DOHH2 (cell line): Measurements from ENCODE around the gene KDM4D.

Source experiments
- H3F3A ChIP-seq: fragments of 200-600 bp; sonication (generic), shearing (Covaris generic); 2 replicates; pipeline ENCODE4 v1.6.0; 2016; ENCODE audit warnings: antibody characterized with exemption, mild to moderate bottlenecking; ENCODE audit not compliant: control insufficient read depth, insufficient read depth
- H3K27ac ChIP-seq: fragments of 200-600 bp; sonication (generic); 2 replicates; pipeline ENCODE4 v1.5.1; 2014; ENCODE audit warnings: low read depth, mild to moderate bottlenecking, low read length, moderate library complexity
- H3K27me3 ChIP-seq: fragments of 200-600 bp; sonication (generic); 2 replicates; pipeline ENCODE4 v1.6.1; 2014; ENCODE audit warnings: mild to moderate bottlenecking, low read length, mixed read lengths; ENCODE audit not compliant: control insufficient read depth
- H3K36me3 ChIP-seq: fragments of 200-600 bp; sonication (generic); 2 replicates; pipeline ENCODE4 v1.6.1; 2014; ENCODE audit warnings: mild to moderate bottlenecking, low read length, moderate library complexity, mixed read lengths; ENCODE audit not compliant: control insufficient read depth
- H3K4me1 ChIP-seq: fragments of 200-600 bp; sonication (generic); 2 replicates; pipeline ENCODE4 v1.6.1; 2014; ENCODE audit warnings: mild to moderate bottlenecking, low read length, mixed read lengths; ENCODE audit not compliant: control insufficient read depth
- H3K4me2 ChIP-seq: fragments of 200-600 bp; sonication (generic); 2 replicates; pipeline ENCODE4 v1.6.0; 2014; ENCODE audit warnings: mild to moderate bottlenecking, low read length, moderate library complexity
- H3K4me3 ChIP-seq: fragments of 200-600 bp; sonication (generic); 2 replicates; pipeline ENCODE4 v1.5.1; 2014; ENCODE audit warnings: mild to moderate bottlenecking, low read length, mixed read lengths
- H3K79me2 ChIP-seq: fragments of 200-600 bp; sonication (generic); 2 replicates; pipeline ENCODE4 v1.6.1; 2014; ENCODE audit warnings: mild to moderate bottlenecking, low read length, mixed read lengths; ENCODE audit not compliant: control insufficient read depth
- H3K9me2 ChIP-seq: fragments of 200-600 bp; sonication (generic); replicated peaks from 2 replicates; pipeline ENCODE4 v1.6.1; 2014; ENCODE audit warnings: mild to moderate bottlenecking, low read length, mixed read lengths; ENCODE audit not compliant: control insufficient read depth
- H3K9me3 ChIP-seq: fragments of 200-600 bp; sonication (generic); 2 replicates; pipeline ENCODE4 v1.6.1; 2014; ENCODE audit warnings: antibody characterized with exemption, low read length, mixed read lengths; ENCODE audit not compliant: control insufficient read depth, insufficient read depth
- H4K20me1 ChIP-seq: fragments of 200-600 bp; sonication (generic); 2 replicates; pipeline ENCODE4 v1.6.0; 2014; ENCODE audit warnings: low read depth, mild to moderate bottlenecking, antibody characterized with exemption, low read length, moderate library complexity; ENCODE audit not compliant: control insufficient read depth, insufficient read depth
- CTCF ChIP-seq: fragments of 200-600 bp; sonication (generic); IDR thresholded peaks from one replicate; pipeline ENCODE4 v1.5.1; 2014; ENCODE audit warnings: antibody characterized with exemption, mild to moderate bottlenecking, low read depth, low read length; ENCODE audit not compliant: poor library complexity, severe bottlenecking
- EZH2phosphoT487 ChIP-seq: fragments of 200-600 bp; sonication (generic); IDR thresholded peaks from 2 replicates; pipeline ENCODE4 v1.6.1; 2017; ENCODE audit warnings: borderline replicate concordance, mild to moderate bottlenecking, antibody characterized with exemption, low read length, moderate library complexity, mixed read lengths

KDM4D gene

DNA sequence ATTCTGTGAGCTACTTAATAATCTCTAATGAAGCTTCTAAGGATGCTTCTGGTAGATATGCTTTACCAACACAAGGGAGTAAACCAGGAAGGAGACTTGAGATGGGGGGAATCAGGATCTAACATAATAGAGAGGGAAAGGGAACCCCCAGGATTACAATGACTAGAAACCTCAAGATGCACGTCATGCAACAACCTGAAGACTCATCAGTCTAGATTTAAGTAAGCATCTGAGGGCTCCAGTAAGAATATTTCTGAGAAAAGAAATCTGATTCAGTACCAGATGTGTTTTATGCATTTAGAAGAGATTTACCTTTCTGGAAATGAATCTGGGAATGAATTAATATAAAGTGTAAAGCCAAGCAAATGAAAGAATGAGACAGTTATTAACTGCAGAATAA lies 15.2 kb downstream of the KDM4D start:
- H3K36me3 ChIP-seq, result no peaks in the 10 kb centered on the region
- no peak overlapping the region for H3K4me2 ChIP-seq
- no peak overlapping the region for H3K27ac ChIP-seq

GRCh38 chr11:94993400-94993943 lies 20.0 kb downstream of the KDM4D start:
- Histone ChIP-seq H3K9me3 (no peaks in the 10 kb centered on the region), H4K20me1 (no peaks in the 10 kb centered on the region), H3K4me3 (no peak overlapping the region), H3K27ac (no peak overlapping the region), H3K4me2 (no peak overlapping the region), H3K4me1 (no peaks in the 10 kb centered on the region), H3F3A (no peaks in the 10 kb centered on the region), H3K9me2 (no peaks in the 10 kb centered on the region), H3K79me2 (no peaks in the 10 kb centered on the region), H3K27me3 (peaks cover 13% of the 10 kb centered on the region), H3K36me3 (no peaks in the 10 kb centered on the region)
- TF ChIP-seq EZH2phosphoT487 (no peak), CTCF (no peak)

More for the DNA sequence above, 15.2 kb downstream of the KDM4D start:
- Histone ChIP-seq H4K20me1 (no peaks in the 10 kb centered on the region), H3K4me3 (no peak overlapping the region), H3K4me1 (no peaks in the 10 kb centered on the region), H3K9me2 (no peaks in the 10 kb centered on the region), H3K79me2 (no peaks in the 10 kb centered on the region), H3K27me3 (peaks cover 10% of the 10 kb centered on the region), H3K9me3 (no peaks in the 10 kb centered on the region), H3F3A (no peaks in the 10 kb centered on the region)
- no peak for TF ChIP-seq EZH2phosphoT487
- TF ChIP-seq CTCF, result no peak

DNA sequence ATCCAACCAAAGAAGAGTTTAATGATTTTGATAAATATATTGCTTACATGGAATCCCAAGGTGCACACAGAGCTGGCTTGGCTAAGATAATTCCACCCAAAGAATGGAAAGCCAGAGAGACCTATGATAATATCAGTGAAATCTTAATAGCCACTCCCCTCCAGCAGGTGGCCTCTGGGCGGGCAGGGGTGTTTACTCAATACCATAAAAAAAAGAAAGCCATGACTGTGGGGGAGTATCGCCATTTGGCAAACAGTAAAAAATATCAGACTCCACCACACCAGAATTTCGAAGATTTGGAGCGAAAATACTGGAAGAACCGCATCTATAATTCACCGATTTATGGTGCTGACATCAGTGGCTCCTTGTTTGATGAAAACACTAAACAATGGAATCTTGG lies 23.9 kb downstream of the KDM4D start:
- Histone ChIP-seq H3K27me3 (0 out of 2 replicates have a peak, but pooled peaks cover 3% of the 10 kb centered on the region), H4K20me1 (no peaks in the 10 kb centered on the region), H3K36me3 (no peaks in the 10 kb centered on the region), H3K79me2 (no peaks in the 10 kb centered on the region), H3K9me3 (no peaks in the 10 kb centered on the region), H3K4me1 (no peaks in the 10 kb centered on the region), H3K27ac (no peak overlapping the region), H3F3A (no peaks in the 10 kb centered on the region), H3K9me2 (no peaks in the 10 kb centered on the region), H3K4me2 (no peak overlapping the region), H3K4me3 (no peak overlapping the region)
- no peak for TF ChIP-seq EZH2phosphoT487
- TF ChIP-seq CTCF, result peak; percentile 17

DNA sequence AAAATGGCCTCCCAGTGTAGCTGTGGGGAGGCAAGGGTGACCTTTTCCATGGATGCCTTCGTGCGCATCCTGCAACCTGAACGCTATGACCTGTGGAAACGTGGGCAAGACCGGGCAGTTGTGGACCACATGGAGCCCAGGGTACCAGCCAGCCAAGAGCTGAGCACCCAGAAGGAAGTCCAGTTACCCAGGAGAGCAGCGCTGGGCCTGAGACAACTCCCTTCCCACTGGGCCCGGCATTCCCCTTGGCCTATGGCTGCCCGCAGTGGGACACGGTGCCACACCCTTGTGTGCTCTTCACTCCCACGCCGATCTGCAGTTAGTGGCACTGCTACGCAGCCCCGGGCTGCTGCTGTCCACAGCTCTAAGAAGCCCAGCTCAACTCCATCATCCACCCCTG lies 24.8 kb downstream of the KDM4D start:
- no peak overlapping the region for H3K27ac ChIP-seq
- no peaks in the 10 kb centered on the region for H3K4me1 ChIP-seq
- H3K36me3 ChIP-seq, result no peaks in the 10 kb centered on the region
- no peaks in the 10 kb centered on the region for H3F3A ChIP-seq
- H3K27me3 ChIP-seq, result peaks cover 6% of the 10 kb centered on the region; the same call in 1 of the 2 replicates
- H3K4me2 ChIP-seq, result no peak overlapping the region
- TF ChIP-seq CTCF (no peak), EZH2phosphoT487 (no peak)
- H4K20me1 ChIP-seq, result no peaks in the 10 kb centered on the region
- H3K9me3 ChIP-seq, result no peaks in the 10 kb centered on the region
- no peak overlapping the region for H3K4me3 ChIP-seq
- H3K79me2 ChIP-seq, result no peaks in the 10 kb centered on the region
- H3K9me2 ChIP-seq, result no peaks in the 10 kb centered on the region
